MG63 (cell line): ENCODE results near the gene TENM3. TPM values are rescaled to one million over a fixed set of nuclear protein-coding genes. Genes with fewer than 3 reads are reported as not detected.

Experiments used
- DNase-seq: peaks from one replicate; pipeline ENCODE4 v3.0.0-alpha.2; 2020
- H3K27me3 ChIP-seq: fragments of 250-450 bp; sonication (Bioruptor Pico); 2 replicates; pipeline ENCODE4 v1.5.1; 2020; ENCODE audit warnings: mild to moderate bottlenecking, moderate library complexity
- H3K36me3 ChIP-seq: fragments of 250-450 bp; sonication (Bioruptor Pico); 2 replicates; pipeline ENCODE4 v1.5.1; 2020; ENCODE audit warnings: mild to moderate bottlenecking, moderate library complexity
- H3K4me3 ChIP-seq: fragments of 250-450 bp; sonication (Bioruptor Pico); 2 replicates; pipeline ENCODE4 v1.5.1; 2020; ENCODE audit warnings: mild to moderate bottlenecking, moderate library complexity
- H3K9me3 ChIP-seq: fragments of 250-450 bp; sonication (Bioruptor Pico); 2 replicates; pipeline ENCODE4 v1.5.1; 2020; ENCODE audit warnings: mild to moderate bottlenecking, moderate library complexity
- total RNA-seq: library from RNA; depleted of rRNA; stranded (reverse); fragments of >200 nt; shearing (Covaris generic); gene quantifications from 2 replicates; pipeline ENCODE4 v1.2.3, GENCODE V29; 2014; ENCODE audit warnings: low replicate concordance

TENM3 gene
- total RNA-seq, 1 experiment from 2014 or later, result 0.10 TPM

GRCh38 chr4:182764137-182764536 is 520.9 kb downstream of the TENM3 start:
- Histone ChIP-seq H3K36me3 (no peaks in the 10 kb centered on the region), H3K9me3 (no peaks in the 10 kb centered on the region), H3K27me3 (no peaks in the 10 kb centered on the region), H3K4me3 (no peak overlapping the region)
- no peak for DNase-seq

DNA sequence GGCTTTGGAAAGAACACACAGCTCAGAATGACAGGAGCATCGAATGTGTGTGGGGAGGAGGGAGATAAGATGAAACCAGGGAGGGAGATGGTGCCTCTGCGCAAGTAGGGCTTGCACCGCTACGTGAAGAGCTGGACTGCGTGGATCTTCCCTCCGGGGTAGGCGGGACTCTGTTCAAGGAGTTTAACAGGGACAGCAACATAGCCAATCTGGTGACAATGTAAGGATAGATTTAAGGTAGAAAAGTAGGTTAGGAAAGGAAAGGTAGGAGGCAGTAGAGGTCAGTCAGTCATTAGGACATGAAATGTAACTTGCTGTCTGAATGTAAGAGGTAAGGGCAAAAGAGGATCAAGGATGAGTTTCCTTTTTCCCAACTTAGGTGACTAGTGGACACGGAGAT is 521.4 kb downstream of the TENM3 start:
- Histone ChIP-seq H3K36me3 (no peaks in the 10 kb centered on the region), H3K27me3 (no peaks in the 10 kb centered on the region), H3K4me3 (no peak overlapping the region), H3K9me3 (no peaks in the 10 kb centered on the region)
- DNase-seq, result no peak

GRCh38 chr4:182765987-182766856 is 523.0 kb downstream of the TENM3 start:
- no peaks in the 10 kb centered on the region for H3K9me3 ChIP-seq
- no peaks in the 10 kb centered on the region for H3K27me3 ChIP-seq
- H3K36me3 ChIP-seq, result no peaks in the 10 kb centered on the region
- H3K4me3 ChIP-seq, result no peak overlapping the region
- no peak for DNase-seq

- Histone ChIP-seq H3K4me3 (no peak overlapping the region), H3K36me3 (no peaks in the 10 kb centered on the region), H3K9me3 (no peaks in the 10 kb centered on the region), H3K27me3 (no peaks in the 10 kb centered on the region)
- no peak for DNase-seq
Measured at GRCh38 chr4:182766857-182767250, 523.7 kb downstream of the TENM3 start.

- Histone ChIP-seq H3K36me3 (no peaks in the 10 kb centered on the region), H3K9me3 (no peaks in the 10 kb centered on the region), H3K4me3 (no peak overlapping the region), H3K27me3 (no peaks in the 10 kb centered on the region)
- no peak for DNase-seq
Measured at GRCh38 chr4:182768838-182769237, 525.6 kb downstream of the TENM3 start.

GRCh38 chr4:182770259-182770995 is 527.2 kb downstream of the TENM3 start:
- Histone ChIP-seq H3K9me3 (no peaks in the 10 kb centered on the region), H3K36me3 (no peaks in the 10 kb centered on the region), H3K27me3 (no peaks in the 10 kb centered on the region), H3K4me3 (no peak overlapping the region)
- no peak for DNase-seq

DNA sequence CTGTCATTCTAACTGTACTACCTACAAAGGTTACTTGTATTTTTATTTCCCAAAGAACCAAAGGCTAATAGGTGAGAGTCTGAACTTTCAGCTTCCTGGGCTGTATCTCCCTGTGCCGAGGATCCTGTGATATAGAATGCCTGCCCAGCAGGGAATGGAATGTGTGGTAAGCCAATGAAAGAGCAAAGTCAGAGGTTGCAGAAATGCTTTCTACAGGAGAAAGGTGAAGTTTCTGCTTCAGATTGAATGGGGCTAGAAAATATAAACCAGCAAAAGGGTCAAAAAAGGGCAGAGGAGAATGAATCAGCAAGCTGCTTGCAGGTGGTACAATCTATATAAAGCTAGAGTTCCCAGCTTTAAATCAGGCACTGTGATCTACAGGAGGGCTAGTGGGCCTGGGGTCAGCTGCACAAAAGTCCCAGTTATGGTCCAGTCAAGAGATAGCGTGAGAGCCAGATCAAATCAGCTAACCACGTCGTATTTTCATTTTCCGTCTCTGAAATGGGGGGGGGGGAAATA is 527.9 kb downstream of the TENM3 start:
- H3K27me3 ChIP-seq, result no peaks in the 10 kb centered on the region
- no peak for DNase-seq
- H3K9me3 ChIP-seq, result no peaks in the 10 kb centered on the region
- H3K36me3 ChIP-seq, result no peaks in the 10 kb centered on the region
- no peak overlapping the region for H3K4me3 ChIP-seq

- Histone ChIP-seq H3K36me3 (no peaks in the 10 kb centered on the region), H3K4me3 (no peak overlapping the region), H3K9me3 (no peaks in the 10 kb centered on the region), H3K27me3 (no peaks in the 10 kb centered on the region)
- DNase-seq, result no peak
Measured at GRCh38 chr4:182775075-182775474, 531.9 kb downstream of the TENM3 start.

GRCh38 chr4:182776376-182777105 is 533.3 kb downstream of the TENM3 start:
- no peaks in the 10 kb centered on the region for H3K36me3 ChIP-seq
- H3K4me3 ChIP-seq, result no peak overlapping the region
- H3K9me3 ChIP-seq, result no peaks in the 10 kb centered on the region
- DNase-seq, result no peak
- no peaks in the 10 kb centered on the region for H3K27me3 ChIP-seq

DNA sequence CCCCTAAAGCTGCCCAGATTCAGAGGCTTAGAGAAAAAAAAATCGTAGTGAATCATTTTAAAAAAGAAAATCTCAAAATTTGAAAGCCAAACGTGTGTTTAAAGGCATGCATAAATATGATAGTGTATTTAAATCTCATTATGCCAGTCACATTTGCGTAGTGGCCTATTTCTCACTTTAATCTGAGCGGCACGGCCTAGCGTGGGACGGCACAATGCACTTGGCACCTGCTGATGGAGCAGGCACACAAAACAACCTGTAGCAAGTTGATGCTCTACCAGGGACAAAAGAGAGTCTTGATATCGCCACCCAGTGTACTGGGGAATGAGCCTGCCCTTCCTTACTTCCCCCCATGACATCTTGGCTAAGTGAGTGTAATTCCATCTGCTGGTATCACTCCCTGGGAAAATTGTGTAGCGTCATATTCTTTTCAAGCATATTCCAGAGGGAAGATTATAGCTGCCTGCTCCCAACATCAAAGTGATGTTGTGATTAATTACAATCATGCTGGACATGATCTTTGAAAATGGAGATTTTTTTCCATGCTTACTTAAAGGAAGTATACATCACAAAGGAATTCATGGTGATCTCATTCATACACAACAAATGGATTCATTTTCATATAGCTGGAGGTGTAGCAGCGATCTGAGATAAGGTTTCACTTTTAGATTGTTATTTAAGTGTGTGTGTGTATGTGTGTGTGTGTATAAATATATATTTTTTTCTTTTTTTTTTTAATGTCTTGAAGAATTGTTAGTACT is 535.2 kb downstream of the TENM3 start:
- DNase-seq, result no peak
- no peaks in the 10 kb centered on the region for H3K9me3 ChIP-seq
- H3K36me3 ChIP-seq, result no peaks in the 10 kb centered on the region
- H3K4me3 ChIP-seq, result no peak overlapping the region
- no peaks in the 10 kb centered on the region for H3K27me3 ChIP-seq

DNA sequence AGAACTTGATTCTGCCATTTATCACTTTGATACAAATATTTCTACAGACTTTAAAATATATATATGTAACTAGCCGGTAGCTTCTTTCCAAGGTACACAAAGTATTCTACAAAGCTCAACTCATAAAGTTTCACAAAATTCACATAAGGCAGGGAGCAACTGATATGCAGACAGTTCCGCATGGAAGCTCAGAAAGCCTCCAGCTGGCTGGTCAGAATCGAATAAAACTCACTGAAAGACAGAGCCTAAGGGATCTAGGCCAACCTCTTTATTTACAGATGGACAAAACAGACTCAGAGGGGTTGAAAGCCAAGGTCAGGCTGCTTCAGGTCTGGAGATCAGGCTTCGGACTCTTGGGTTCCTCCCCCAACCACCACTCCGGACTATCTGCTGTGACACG is 543.8 kb downstream of the TENM3 start:
- DNase-seq, result no peak
- Histone ChIP-seq H3K36me3 (no peaks in the 10 kb centered on the region), H3K27me3 (no peaks in the 10 kb centered on the region), H3K9me3 (no peaks in the 10 kb centered on the region), H3K4me3 (no peak overlapping the region)

GRCh38 chr4:182788201-182788600 is 545.0 kb downstream of the TENM3 start:
- H3K4me3 ChIP-seq, result no peak overlapping the region
- DNase-seq, result no peak
- H3K27me3 ChIP-seq, result no peaks in the 10 kb centered on the region
- H3K36me3 ChIP-seq, result no peaks in the 10 kb centered on the region
- no peaks in the 10 kb centered on the region for H3K9me3 ChIP-seq

GRCh38 chr4:182789529-182789928 is 546.3 kb downstream of the TENM3 start:
- H3K9me3 ChIP-seq, result no peaks in the 10 kb centered on the region
- DNase-seq, result no peak
- no peak overlapping the region for H3K4me3 ChIP-seq
- no peaks in the 10 kb centered on the region for H3K36me3 ChIP-seq
- no peaks in the 10 kb centered on the region for H3K27me3 ChIP-seq

- no peaks in the 10 kb centered on the region for H3K27me3 ChIP-seq
- H3K36me3 ChIP-seq, result no peaks in the 10 kb centered on the region
- no peak for DNase-seq
- H3K4me3 ChIP-seq, result no peak overlapping the region
- no peaks in the 10 kb centered on the region for H3K9me3 ChIP-seq
Measured at GRCh38 chr4:182795446-182796238, 552.4 kb downstream of the TENM3 start.

DNA sequence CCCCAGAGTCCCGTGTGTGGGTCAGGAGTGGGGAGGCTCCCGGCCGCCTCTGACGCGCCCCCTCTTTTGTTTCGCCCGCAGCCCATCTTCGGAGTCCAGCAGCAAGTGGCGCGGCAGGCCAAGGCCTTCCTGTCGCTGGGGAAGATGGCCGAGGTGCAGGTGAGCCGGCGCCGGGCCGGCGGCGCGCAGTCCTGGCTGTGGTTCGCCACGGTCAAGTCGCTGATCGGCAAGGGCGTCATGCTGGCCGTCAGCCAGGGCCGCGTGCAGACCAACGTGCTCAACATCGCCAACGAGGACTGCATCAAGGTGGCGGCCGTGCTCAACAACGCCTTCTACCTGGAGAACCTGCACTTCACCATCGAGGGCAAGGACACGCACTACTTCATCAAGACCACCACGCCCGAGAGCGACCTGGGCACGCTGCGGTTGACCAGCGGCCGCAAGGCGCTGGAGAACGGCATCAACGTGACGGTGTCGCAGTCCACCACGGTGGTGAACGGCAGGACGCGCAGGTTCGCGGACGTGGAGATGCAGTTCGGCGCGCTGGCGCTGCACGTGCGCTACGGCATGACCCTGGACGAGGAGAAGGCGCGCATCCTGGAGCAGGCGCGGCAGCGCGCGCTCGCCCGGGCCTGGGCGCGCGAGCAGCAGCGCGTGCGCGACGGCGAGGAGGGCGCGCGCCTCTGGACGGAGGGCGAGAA is 556.5 kb downstream of the TENM3 start:
- no peaks in the 10 kb centered on the region for H3K27me3 ChIP-seq
- H3K4me3 ChIP-seq, result no peak overlapping the region
- H3K36me3 ChIP-seq, result no peaks in the 10 kb centered on the region
- DNase-seq, result no peak
- H3K9me3 ChIP-seq, result no peaks in the 10 kb centered on the region
